Activated T-cell treated with anti-CD3 and anti-CD28 coated beads, Interleukin-2, amount 50 U/mL, for 1 hour (primary cell): Measurements from ENCODE around the gene RND1.
A peak's percentile ranks its signal among the peaks of the same experiment; 100 is the strongest.
"Not testable (repeated sequence)": the region's sequence is repeated elsewhere in the genome, so short reads cannot be mapped to it uniquely, and the experiment has no call there.

Source experiments
- DNase-seq: peaks from one replicate; pipeline ENCODE4 v3.0.0-alpha.2; 2020

The RND1 gene

GRCh38 chr12:48865281-48866051 lies at the start of gene RND1:
TSS of gene RND1 (minus strand) at chr12:48865870. CDS start at chr12:48865767, 103 bp downstream.
- DNase-seq = peak; percentile 84

- DNase-seq = no peak
Measured at GRCh38 chr12:48910196-48910595, 44.5 kb upstream of the RND1 start.

GRCh38 chr12:48909698-48910097 lies 44.0 kb upstream of the RND1 start:
- DNase-seq = not testable (repeated sequence)

- DNase-seq = no peak
Measured at GRCh38 chr12:48907245-48907644, 41.6 kb upstream of the RND1 start.

- DNase-seq = peak; percentile 83
Measured at GRCh38 chr12:48903982-48904411, 38.3 kb upstream of the RND1 start.

GRCh38 chr12:48903363-48903981 lies 37.8 kb upstream of the RND1 start:
- DNase-seq = no peak

- DNase-seq = no peak
Measured at GRCh38 chr12:48901278-48901677, 35.6 kb upstream of the RND1 start.

- DNase-seq = no peak
Measured at GRCh38 chr12:48899651-48900050, 34.0 kb upstream of the RND1 start.

- no peak for DNase-seq
Measured at GRCh38 chr12:48894271-48894670, 28.6 kb upstream of the RND1 start.

- DNase-seq = peak; percentile 81
Measured at GRCh38 chr12:48890657-48891418, 25.2 kb upstream of the RND1 start.

- DNase-seq = no peak
Measured at GRCh38 chr12:48889679-48890078, 24.0 kb upstream of the RND1 start.

- DNase-seq = no peak
Measured at GRCh38 chr12:48883305-48884161, 17.9 kb upstream of the RND1 start.

- no peak for DNase-seq
Measured at GRCh38 chr12:48882972-48883304, 17.3 kb upstream of the RND1 start.

- no peak for DNase-seq
Measured at GRCh38 chr12:48882315-48882687, 16.6 kb upstream of the RND1 start.

GRCh38 chr12:48881686-48882314 lies 16.1 kb upstream of the RND1 start:
- DNase-seq = no peak

GRCh38 chr12:48880647-48881046 lies 15.0 kb upstream of the RND1 start:
- DNase-seq = no peak

- DNase-seq = no peak
Measured at GRCh38 chr12:48878548-48878947, 12.9 kb upstream of the RND1 start.

GRCh38 chr12:48875944-48876515 lies 10.4 kb upstream of the RND1 start:
- no peak for DNase-seq

GRCh38 chr12:48873534-48873933 lies 7.9 kb upstream of the RND1 start:
- not testable (repeated sequence) for DNase-seq

GRCh38 chr12:48873096-48873495 lies 7.4 kb upstream of the RND1 start:
- no peak for DNase-seq

GRCh38 chr12:48869191-48869590 lies 3.5 kb upstream of the RND1 start:
- no peak for DNase-seq

GRCh38 chr12:48868451-48868850 lies 2.8 kb upstream of the RND1 start:
- DNase-seq = no peak
